ENCODE data around the gene TTC6.

- no peak for TF ChIP-seq CTCF (IDR thresholded peaks at IDR 0.05; ENCODE audit: low read depth, low read length)
- TF ChIP-seq POLR2A (IDR thresholded peaks at IDR 0.05; ENCODE audit: extremely low read depth, insufficient read length) = no peak
- TF ChIP-seq MAX (IDR thresholded peaks at IDR 0.05; ENCODE audit: low read depth, low read length) = no peak
Measured at GRCh38 chr14:37600880-37601741, 5.7 kb downstream of the TTC6 start.
